SU-DHL-6 (cell line): Measurements from ENCODE around the gene UBL5.

Experiments
- EZH2phosphoT487 ChIP-seq: fragments of 200-600 bp; sonication (generic), shearing (Covaris generic); conservative IDR thresholded peaks from 2 replicates; pipeline ENCODE4 v1.6.1; 2018; ENCODE audit warnings: mild to moderate bottlenecking, antibody characterized with exemption, low read length, moderate library complexity, mixed read lengths
- TF ChIP-seq, protein P1 (sequence below): fragments of 200-600 bp; sonication (generic); IDR thresholded peaks from one replicate; pipeline ENCODE4 v1.5.1; 2017; ENCODE audit warnings: antibody characterized with exemption, mild to moderate bottlenecking, low read length, moderate library complexity; ENCODE audit not compliant: insufficient read depth, poor library complexity, severe bottlenecking

DNA sequence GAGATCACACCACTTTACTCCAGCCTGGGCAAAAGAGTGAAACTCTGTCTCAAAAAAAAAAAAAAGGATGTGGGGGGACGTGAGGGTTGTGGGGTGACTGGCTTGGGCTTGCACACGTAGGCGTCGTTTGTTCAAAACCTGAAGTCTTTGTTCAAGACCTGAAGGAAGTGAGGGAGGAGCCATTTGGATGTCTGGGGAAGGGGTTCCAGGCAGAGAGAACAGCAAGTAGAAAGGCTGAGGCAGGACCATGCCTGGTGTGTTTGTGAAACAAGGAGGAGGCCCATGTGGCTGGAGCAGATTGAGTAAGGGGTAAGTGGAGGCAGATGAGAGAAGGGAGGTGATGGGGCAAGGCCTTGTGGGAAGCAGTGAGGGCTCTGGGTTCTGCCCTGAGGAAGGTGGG, 35.2 kb downstream of the UBL5 start:
- TF ChIP-seq, protein P1, sequence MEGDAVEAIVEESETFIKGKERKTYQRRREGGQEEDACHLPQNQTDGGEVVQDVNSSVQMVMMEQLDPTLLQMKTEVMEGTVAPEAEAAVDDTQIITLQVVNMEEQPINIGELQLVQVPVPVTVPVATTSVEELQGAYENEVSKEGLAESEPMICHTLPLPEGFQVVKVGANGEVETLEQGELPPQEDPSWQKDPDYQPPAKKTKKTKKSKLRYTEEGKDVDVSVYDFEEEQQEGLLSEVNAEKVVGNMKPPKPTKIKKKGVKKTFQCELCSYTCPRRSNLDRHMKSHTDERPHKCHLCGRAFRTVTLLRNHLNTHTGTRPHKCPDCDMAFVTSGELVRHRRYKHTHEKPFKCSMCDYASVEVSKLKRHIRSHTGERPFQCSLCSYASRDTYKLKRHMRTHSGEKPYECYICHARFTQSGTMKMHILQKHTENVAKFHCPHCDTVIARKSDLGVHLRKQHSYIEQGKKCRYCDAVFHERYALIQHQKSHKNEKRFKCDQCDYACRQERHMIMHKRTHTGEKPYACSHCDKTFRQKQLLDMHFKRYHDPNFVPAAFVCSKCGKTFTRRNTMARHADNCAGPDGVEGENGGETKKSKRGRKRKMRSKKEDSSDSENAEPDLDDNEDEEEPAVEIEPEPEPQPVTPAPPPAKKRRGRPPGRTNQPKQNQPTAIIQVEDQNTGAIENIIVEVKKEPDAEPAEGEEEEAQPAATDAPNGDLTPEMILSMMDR = no peak
- TF ChIP-seq EZH2phosphoT487 = no peak
